Right renal cortex interstitium (tissue), 3 donors: ENCODE data around the gene POLG2. TPM values are rescaled to one million over a fixed set of nuclear protein-coding genes. Genes with fewer than 3 reads are reported as not detected.
A peak's percentile ranks its signal among the peaks of the same experiment; 100 is the strongest.

Experiments used
- DNase-seq, 3 donors: peaks; one replicate each; pipeline ENCODE4 v3.0.0-alpha.2; 2013; ENCODE audit warnings: low read depth in 3 of 3, low spot score in 2 of 3
- polyA plus RNA-seq, 3 donors: library from polyadenylated mRNA; unstranded; fragments of 120-200 nt; gene quantifications; one replicate each; pipeline ENCODE4 v1.2.1, GENCODE V29; 2013; ENCODE audit not compliant: insufficient read length in 3 of 3

POLG2 gene
- polyA plus RNA-seq = 10 to 100 TPM; 26.6 to 30.7 (median 28.3) TPM

DNA sequence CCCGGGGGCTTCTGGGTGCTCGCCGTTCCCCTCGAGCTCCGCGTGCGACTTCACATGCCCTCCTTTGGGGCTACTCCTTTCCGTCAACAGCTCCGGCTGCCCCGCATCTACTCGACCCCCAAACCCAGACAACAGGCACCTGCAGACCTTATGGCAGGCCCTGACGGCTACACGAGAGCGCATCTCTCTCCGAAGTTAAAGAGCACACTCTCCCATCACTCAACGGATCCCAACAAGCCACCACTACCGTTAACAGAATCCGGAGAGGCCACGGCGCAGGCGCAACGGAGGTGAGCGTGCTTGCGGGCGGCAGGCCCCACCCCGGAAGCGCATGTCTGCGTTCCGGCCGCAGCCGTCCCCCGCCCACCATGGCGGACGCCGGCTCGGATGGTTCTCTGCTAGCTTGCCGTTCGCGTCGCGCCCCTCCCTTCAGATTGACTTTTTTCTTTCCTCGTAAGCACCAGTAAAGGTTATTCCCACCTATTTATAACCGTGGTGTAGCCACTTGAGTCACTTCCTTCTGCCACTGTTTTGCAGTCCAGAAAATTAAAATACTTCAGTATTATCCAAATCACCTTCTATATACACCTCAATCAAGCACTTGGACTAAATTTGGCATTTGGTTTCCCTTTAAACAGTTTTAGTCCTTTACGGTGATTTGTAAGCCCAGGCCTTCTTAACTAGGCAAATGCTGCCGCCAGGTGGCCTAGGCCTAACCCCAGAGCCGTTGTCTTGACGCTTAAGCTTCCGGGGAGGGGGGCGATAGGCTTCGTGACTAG is at the start of gene POLG2:
Gene POLG2, minus strand, starts transcription at position 269 of the 779 bp plus-strand sequence. Its CDS starts 86 bp downstream, at position 183.
- peak; percentile 75 to 85 (median 80) for DNase-seq

GRCh38 chr17:64544742-64545141 is 47.9 kb upstream of the POLG2 start:
- DNase-seq = no peak

DNA sequence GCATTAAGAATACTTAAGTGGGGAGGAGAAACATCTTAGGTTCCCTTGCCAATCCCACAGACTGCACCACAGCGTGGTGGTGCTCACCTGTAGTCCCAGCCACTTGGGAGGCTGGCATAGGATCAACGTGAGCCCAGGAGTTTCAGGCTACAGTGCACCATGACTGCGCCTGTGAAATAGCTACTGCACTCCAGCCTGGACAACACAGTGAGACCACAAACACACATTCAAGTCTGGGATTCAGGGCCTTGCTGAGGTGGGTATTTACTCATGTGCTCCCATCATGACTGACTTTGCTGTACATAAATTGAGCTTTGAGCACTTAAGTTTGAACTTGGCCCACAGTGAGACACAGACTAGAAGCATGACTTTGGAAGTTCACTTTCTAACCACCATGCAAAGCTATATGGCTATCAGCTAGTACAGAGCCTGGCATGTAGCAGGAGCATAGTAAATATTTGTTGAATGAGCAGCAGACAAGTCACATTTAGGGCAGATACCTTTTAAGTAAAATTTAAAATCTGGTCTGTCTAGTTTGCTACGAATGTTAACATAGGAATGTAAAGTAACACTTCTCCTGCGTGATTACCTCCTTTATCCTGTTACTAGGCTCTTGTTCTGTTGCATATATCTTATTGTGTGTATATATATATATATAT is 43.4 kb upstream of the POLG2 start:
- no peak for DNase-seq

DNA sequence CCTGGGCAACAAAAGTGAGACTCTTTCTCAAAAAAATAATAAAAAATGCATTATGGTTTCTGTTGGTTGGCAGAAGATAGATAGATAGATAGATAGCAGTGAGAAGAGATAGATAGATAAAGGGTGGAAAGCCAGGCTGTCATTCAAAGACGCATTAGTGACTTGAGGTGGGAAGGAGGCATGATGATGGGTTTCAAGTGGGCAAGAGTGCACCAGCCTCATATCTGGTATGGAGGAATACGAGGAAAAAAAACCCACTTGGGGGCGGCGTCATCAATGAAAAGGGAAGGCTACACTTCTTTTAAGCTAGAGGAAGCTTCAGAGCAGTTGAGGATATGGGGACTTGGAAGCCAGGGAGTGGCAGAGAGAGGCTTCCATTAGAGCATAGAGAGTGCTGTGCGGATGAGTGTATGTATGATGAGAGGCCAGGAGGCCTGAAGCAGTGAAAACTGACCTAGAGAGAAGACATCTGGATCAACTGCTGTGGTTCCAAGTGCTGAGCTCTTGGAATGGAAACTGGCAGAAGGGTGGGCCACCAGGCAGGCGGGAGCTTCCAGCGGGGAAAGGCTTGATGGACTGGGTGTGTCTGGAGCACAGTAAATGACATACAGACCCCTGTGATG is 41.8 kb upstream of the POLG2 start:
- DNase-seq = no peak

GRCh38 chr17:64537488-64537887 is 40.6 kb upstream of the POLG2 start:
- no peak for DNase-seq

- no peak for DNase-seq
These were observed 40.1 kb upstream of the POLG2 start for GRCh38 chr17:64536913-64537312.

DNA sequence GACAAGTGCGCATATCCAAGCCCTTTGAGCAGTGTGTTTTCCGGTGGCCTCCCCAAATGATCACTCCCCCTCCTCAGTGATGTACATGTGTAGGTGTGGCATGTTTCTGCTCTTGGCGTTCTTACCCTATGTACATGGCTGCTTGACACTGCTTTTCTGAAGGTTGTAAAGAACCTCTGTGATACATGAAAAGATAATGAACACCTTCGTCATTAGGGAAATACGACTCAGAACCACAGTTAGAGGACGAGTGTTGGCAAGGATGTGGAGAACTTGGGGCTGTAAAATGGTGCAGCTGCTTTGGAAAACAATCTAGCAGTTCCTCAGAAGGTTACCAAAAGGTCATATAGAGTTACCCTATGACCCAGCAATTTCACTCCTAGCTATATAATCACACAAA is 38.5 kb upstream of the POLG2 start:
- DNase-seq = no peak

GRCh38 chr17:64534187-64534586 is 37.3 kb upstream of the POLG2 start:
- no peak for DNase-seq

DNA sequence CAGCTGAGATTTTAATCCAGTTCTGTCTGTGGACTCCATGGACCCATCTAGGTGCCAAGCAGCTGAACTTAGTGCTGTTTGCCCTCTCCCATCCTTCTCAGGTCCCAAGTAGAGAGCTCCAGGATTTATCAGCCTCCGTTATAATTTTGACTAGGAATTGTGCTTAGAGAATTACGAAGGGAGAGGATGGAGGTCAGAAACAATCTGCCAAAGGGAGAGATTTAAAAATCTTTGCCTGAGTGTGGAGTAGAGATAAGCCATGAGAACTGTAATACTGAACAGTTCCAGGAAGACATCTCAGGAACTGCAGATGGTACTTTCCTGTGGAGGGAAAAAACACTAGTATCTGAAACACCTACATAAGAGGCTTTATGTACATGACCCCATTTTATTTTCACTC is 36.9 kb upstream of the POLG2 start:
- no peak for DNase-seq

- no peak for DNase-seq
These were observed 35.6 kb upstream of the POLG2 start for GRCh38 chr17:64532409-64532808.

GRCh38 chr17:64531955-64532371 is 35.1 kb upstream of the POLG2 start:
- no peak for DNase-seq

DNA sequence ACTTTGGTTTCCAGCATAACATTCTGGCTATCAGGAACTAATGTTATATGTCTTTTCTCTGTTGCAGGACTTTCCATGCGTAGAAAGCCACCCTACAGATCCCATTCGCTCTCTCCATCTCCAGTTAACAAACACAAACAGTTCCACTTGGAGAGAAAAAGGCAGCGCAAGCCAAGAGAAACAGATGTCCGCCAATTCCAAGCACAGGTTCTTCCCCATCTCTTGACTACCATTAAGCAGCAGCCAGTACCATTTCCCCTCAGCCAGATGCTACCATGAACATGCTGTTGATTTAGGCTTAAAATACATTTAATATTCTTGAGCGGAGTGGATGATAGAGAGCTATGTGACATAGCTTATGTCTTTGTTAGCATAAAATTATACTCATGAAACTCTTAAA is 32.4 kb upstream of the POLG2 start:
- DNase-seq = no peak

DNA sequence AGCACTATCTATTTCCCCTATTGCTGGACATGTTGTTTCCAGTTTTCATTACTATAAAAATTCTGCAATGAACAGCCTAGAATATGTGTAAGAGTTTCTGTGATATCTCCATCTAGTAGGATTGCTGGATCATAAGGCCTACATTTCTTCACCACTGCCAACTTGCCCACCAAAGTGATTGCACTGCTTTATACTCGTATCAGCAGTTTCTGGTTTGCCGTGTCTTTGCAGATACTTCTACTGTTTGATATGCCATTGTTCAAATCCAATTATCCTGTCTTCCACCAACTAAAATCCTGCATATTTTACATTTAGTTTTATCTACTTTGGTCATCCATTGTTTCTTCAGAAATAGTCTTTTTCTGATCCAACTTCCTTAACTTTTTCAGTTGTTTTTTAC is 31.1 kb upstream of the POLG2 start:
- DNase-seq = no peak

DNA sequence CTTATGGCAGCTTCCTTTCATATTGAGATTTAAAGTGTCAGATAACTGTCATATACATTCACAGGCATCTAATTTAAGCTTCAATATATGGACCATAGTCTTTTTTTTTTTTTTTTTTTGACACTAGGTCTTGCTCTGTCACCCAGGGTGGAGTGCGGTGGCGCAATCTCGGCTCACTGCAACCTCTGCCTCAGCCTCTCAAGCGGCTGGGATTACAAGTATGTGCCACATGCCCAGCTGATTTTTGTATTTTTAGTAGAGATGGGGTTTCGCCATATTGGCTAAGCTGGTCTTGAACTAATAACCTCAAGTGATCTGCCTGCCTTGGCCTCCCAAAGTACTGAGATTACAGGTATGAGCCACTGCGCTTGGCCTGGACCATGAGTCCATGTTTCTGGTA is 23.5 kb upstream of the POLG2 start:
- no peak for DNase-seq

- no peak for DNase-seq
These were observed 22.7 kb upstream of the POLG2 start for GRCh38 chr17:64519601-64520000.

GRCh38 chr17:64515829-64516228 is 19.0 kb upstream of the POLG2 start:
- no peak for DNase-seq

DNA sequence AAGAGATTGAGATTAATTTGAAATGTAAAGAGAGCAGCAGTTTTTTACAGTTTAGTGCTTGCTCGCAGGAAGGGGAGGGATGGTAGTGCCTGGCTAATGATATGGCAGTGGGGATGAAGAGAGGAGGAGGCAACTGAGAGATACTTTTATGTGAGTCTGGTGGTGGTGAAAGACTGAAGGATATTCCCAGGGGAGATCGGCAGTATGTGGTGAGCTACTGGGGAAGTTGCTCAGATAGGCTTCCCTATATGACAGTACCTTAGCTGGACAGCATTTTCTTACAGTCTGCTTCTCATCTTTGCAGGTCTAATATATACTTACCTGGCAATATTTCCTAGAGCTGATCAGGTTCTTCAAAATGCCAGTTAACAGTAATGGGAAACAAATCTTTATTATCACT is 18.6 kb upstream of the POLG2 start:
- DNase-seq = no peak

GRCh38 chr17:64509179-64509578 is 12.3 kb upstream of the POLG2 start:
- no peak for DNase-seq

- no peak for DNase-seq
These were observed 11.8 kb upstream of the POLG2 start for GRCh38 chr17:64508683-64509082.

DNA sequence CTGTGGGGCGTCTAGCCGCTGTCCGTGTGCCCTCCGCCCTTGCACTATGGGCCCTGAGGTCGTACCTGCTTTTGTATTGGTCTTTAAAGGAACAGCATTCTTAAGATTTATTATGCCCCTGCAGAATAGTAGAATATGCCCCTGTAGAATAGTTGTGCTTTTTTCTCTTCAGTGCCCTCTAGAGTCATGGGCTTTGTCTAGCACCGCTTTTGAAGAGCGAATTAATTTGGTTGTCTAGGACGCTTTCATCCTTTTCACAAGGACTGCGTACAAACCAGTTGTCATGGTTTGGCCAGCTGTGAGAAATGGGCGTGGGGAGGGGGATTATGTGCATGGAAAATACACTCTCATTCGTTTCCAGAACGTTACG is 10.5 kb upstream of the POLG2 start:
- DNase-seq = peak; percentile 69 to 76 (median 73)

GRCh38 chr17:64506576-64507412 is 9.9 kb upstream of the POLG2 start, which contains the start of gene CEP95:
Gene CEP95, plus strand, starts transcription at chr17:64506977. Its CDS starts 121 bp downstream, at chr17:64507098.
- peak in 2 of 3 donors; percentile 96 to 97 for DNase-seq
